ENCODE results near the gene RPS8. TPM values are rescaled to one million over a fixed set of nuclear protein-coding genes. Genes with fewer than 3 reads are reported as not detected.
"Not testable (repeated sequence)": the region's sequence is repeated elsewhere in the genome, so short reads cannot be mapped to it uniquely, and the experiment has no call there.

RPS8 gene
- total RNA-seq, 1 donor from 2014 or later, result 2,206 TPM

- no peak for DNase-seq
Measured at GRCh38 chr1:44820328-44821239, 45.2 kb downstream of the RPS8 start.

- no peak for DNase-seq
Measured at GRCh38 chr1:44821240-44821715, 45.9 kb downstream of the RPS8 start.

GRCh38 chr1:44822131-44822701, 46.9 kb downstream of the RPS8 start:
- no peak for DNase-seq

- DNase-seq, result no peak
Measured at GRCh38 chr1:44822981-44823451, 47.7 kb downstream of the RPS8 start.

GRCh38 chr1:44824392-44824791, 49.1 kb downstream of the RPS8 start:
- DNase-seq, result not testable (repeated sequence)

GRCh38 chr1:44826375-44827196, 51.2 kb downstream of the RPS8 start:
- DNase-seq, result no peak

- DNase-seq, result no peak
Measured at GRCh38 chr1:44827197-44828002, 52.1 kb downstream of the RPS8 start.

- DNase-seq, result no peak
Measured at GRCh38 chr1:44828003-44828651, 52.8 kb downstream of the RPS8 start.

Small RNAs within 50 kb of the gene (small RNA-seq; reads per million reads assigned to genes)
- gene RNU5D-1 (ENCODE audit: low replicate concordance), result 14.0 reads per million, percentile 94 among the genes with 10 or more reads in this experiment
- gene SNORD38A (ENCODE audit: low replicate concordance), result 47.7 reads per million, percentile 96 among the genes with 10 or more reads in this experiment
- not detected for gene SNORD38B (ENCODE audit: low replicate concordance)
- gene SNORD46 (ENCODE audit: low replicate concordance), result 1,686 reads per million, percentile 99 among the genes with 10 or more reads in this experiment
- gene SNORD55 (ENCODE audit: low replicate concordance), result not detected

Other genes with a start within 250 kb of the RPS8 start
- 2.6 TPM for gene TMEM53, start 101.1 kb upstream of the RPS8 start, total RNA-seq
- 1.6 TPM for gene ARMH1, start 100.8 kb upstream of the RPS8 start, total RNA-seq
- gene RNU5D-1, start 44.4 kb upstream of the RPS8 start, total RNA-seq, result not detected
- gene KIF2C, start 35.7 kb upstream of the RPS8 start, total RNA-seq, result 12.5 TPM
- 0.21 TPM for gene BEST4, start 12.6 kb downstream of the RPS8 start, total RNA-seq
- gene PLK3, start 24.8 kb downstream of the RPS8 start, total RNA-seq, result 10.8 TPM
- not detected for gene DYNLT4, start 31.8 kb downstream of the RPS8 start, total RNA-seq
- 5.0 TPM for gene BTBD19, start 33.0 kb downstream of the RPS8 start, total RNA-seq
- gene PTCH2, start 67.7 kb downstream of the RPS8 start, total RNA-seq, result 4.9 TPM
- gene EIF2B3, start 211.1 kb downstream of the RPS8 start, total RNA-seq, result 31.5 TPM
- gene HECTD3, start 235.8 kb downstream of the RPS8 start, total RNA-seq, result 19.6 TPM
- gene UROD, start 236.7 kb downstream of the RPS8 start, total RNA-seq, result 62.3 TPM

All from tongue (tissue), 3 donors.